NOMO-1 treated with dmso at 0.1 percent for 144 hours (cell line): ENCODE data around the gene MEIOB.
A peak's percentile ranks its signal among the peaks of the same experiment; 100 is the strongest.
"Not testable (repeated sequence)": the region's sequence is repeated elsewhere in the genome, so short reads cannot be mapped to it uniquely, and the experiment has no call there.

ENCODE experiments used
- DNase-seq: peaks from one replicate; lab custom pipeline; 2025; ENCODE audit not compliant: unreplicated experiment; lab: John Stamatoyannopoulos, UW

MEIOB gene

GRCh38 chr16:1877804-1878203 is 5.8 kb upstream of the MEIOB start:
- DNase-seq = no peak

DNA sequence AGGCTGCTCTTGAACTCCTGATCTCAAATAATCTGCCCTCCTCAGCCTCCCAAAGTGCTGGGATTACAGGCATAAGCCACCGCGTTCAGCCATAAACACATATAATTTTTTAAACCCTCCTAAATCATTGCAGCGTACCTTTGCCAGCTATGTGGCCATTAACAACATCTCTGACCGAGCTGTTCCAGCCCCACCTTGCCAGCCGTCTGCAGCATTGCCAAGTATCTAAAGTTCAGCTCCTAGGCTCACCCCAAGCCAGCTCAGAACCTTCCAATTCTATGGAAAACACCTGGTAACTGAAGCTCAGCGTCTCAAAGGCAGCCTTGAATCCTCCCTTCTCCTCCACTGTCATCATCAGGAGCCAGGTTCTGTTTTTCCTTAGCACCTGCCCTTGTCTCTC is 5.1 kb upstream of the MEIOB start:
- DNase-seq = no peak

DNA sequence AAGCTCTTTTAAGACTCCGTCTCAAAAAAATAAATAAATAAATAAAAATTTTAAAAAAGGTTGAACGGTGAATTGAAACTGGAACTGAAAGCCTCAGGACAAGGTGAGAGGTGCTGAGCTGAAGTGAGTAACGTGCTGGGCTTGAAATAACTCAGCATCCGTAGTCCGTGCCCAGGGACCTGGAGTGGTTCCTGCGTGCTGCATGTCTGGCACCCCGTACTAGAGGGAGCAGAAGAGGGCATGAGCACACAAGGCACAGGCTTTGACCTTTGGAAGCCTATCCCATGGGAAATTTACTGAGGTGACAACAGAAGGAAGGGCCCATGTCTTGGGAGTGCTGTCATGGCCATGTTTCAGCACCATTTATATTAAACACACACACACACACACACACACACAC is 4.5 kb upstream of the MEIOB start:
- DNase-seq = no peak

GRCh38 chr16:1876066-1876465 is 4.1 kb upstream of the MEIOB start:
- not testable (repeated sequence) for DNase-seq

- DNase-seq = no peak
Observed at GRCh38 chr16:1874854-1875253, 2.9 kb upstream of the MEIOB start.

DNA sequence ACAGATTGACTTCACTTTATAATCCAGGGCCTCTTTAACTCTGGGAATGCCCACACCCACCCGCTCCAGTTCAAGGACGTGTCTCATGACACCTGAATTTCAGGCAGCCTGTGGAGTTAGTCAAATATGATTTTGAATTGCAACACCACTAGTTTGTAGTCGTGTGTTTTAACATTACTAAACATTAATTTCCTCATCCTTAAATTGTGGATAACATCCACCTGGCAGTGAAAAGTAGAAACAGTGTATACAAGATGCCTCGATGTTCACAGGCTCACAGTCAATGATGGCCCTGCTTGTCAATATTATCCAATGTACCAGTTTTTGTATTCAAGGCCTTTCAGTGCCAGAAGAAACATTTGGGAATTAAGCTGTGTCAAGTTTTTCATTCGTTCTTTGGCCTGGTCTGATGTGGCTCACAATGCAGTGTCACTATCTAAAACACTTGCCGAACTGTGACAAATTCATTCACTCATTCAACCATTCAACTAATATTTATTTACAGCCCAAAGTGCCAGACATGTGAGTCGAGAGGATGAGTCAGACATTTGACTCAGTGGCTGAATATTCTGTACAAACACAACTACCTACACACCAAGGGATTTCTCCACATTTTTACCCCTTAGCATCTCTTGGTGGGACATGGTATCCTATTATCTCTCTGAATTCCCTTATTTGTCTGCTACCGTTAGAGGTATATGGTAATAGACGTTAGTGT is 1.4 kb downstream of the MEIOB start:
- DNase-seq = no peak

- DNase-seq = no peak
Observed at GRCh38 chr16:1865902-1866690, 5.9 kb downstream of the MEIOB start.

- peak; percentile 7 for DNase-seq
Observed at GRCh38 chr16:1863681-1864460, 8.1 kb downstream of the MEIOB start.

DNA sequence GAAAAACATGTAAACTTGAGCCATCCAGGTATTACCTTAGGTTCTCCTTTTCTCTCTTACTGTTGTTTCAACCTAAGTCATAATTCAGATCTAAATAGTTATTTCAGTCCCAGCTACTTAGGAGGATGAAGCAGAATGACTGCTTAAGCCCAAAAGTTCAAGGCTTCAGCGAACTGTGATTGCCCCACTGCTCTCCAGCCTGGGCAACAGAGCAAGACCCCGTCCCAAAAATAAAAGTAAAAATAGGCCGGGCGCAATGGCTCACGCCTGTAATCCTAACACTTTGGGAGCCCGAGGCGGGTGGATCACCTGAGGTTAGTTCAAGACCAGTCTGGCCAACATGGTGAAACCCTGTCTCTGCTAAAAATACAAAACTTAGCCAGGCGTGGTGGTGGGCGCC is 9.6 kb downstream of the MEIOB start:
- DNase-seq = no peak

GRCh38 chr16:1861730-1862129 is 10.2 kb downstream of the MEIOB start:
- DNase-seq = no peak

- no peak for DNase-seq
Observed at GRCh38 chr16:1859650-1860049, 12.3 kb downstream of the MEIOB start.

- no peak for DNase-seq
Observed at GRCh38 chr16:1858189-1858865, 13.6 kb downstream of the MEIOB start.

GRCh38 chr16:1857433-1858097 is 14.4 kb downstream of the MEIOB start:
- DNase-seq = no peak

DNA sequence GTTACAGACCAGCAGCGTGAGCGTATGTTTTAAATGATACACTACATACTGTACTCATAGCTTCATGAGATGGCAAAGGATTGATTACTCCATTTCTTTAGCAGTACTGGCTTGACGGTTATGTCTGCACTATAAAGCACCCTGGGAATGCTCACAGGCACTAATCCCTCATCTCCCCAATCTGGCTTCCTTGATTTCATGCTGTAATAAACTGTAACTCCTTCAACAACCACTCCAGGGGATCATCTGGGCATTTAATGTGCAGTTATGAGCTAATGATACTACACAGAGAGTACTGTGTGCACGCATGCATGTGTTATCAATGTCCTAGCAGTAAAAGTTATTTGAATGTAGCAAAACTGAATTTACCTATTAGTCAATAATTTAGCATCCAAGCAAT is 20.2 kb downstream of the MEIOB start:
- no peak for DNase-seq

DNA sequence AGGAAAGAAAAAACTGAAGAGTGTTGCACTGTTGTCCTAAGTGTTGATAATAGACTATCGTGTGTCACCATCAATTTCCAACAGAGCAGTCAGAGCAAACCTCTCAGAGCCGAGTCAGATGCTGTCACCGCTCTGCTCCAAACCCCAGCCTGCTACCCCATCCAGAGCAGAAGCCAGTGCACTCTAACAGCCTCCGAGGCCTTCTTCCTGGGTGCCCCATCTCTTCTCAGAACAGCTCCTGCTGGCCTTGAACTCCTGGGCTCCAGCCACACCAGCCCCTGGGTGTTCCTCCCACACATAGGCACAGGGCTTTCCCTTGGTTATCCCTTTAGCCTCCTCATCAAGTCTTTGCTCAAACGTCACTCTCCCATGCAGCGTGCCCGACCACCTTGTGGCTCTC is 21.0 kb downstream of the MEIOB start:
- no peak for DNase-seq

GRCh38 chr16:1846416-1846815 is 25.5 kb downstream of the MEIOB start:
- DNase-seq = no peak

GRCh38 chr16:1845985-1846384 is 26.0 kb downstream of the MEIOB start:
- DNase-seq = no peak

GRCh38 chr16:1839554-1839953 is 32.4 kb downstream of the MEIOB start:
- no peak for DNase-seq

GRCh38 chr16:1834096-1834495 is 37.9 kb downstream of the MEIOB start:
- no peak for DNase-seq

- no peak for DNase-seq
Observed at GRCh38 chr16:1832838-1833454, 39.0 kb downstream of the MEIOB start.
